PC-3 (cell line): ENCODE results near the gene AK1. TPM values are rescaled to one million over a fixed set of nuclear protein-coding genes. Genes with fewer than 3 reads are reported as not detected.
"Not testable (repeated sequence)": the region's sequence is repeated elsewhere in the genome, so short reads cannot be mapped to it uniquely, and the experiment has no call there.

Experiments used
- ATAC-seq: fragments of 200-7000 bp; cut with Tn5 transposase; 2 replicates; pipeline ENCODE4 v1.9.1; 2020; ENCODE audit warnings: mild to moderate bottlenecking, moderate library complexity
- BruUV-seq: library from RNA; stranded (reverse); fragments of 400-500 nt; replicated peaks from 2 replicates; lab custom pipeline; 2021; lab: Mats Ljungman, UMichigan
- CTCF ChIA-PET: fragments of 300-600 bp; sonication (Branson Sonifier 250); formaldehyde crosslinking; loops from one replicate; lab custom pipeline; 2022; ENCODE audit warnings: antibody characterized with exemption; lab: Charles Lee
- POLR2A ChIA-PET: fragments of 300-600 bp; sonication (Branson Sonifier 250); formaldehyde crosslinking; loops from one replicate; lab custom pipeline; 2022; ENCODE audit warnings: antibody characterized with exemption; ENCODE audit not compliant: unreplicated experiment; lab: Charles Lee
- DNase-seq: peaks from one replicate; pipeline ENCODE4 v3.0.0-alpha.2; 2015
- H2AFZ ChIP-seq: fragments of 300-600 bp; sonication (generic); 2 replicates; pipeline ENCODE4 v1.6.0; 2016; ENCODE audit warnings: antibody characterized with exemption, low read length
- H3F3A ChIP-seq: fragments of 300-600 bp; sonication (generic); one replicate; pipeline ENCODE4 v1.6.0; 2017; ENCODE audit warnings: antibody characterized with exemption, low read length, control low read depth, mild to moderate bottlenecking; ENCODE audit not compliant: unreplicated experiment
- H3K27ac ChIP-seq: fragments of 300-600 bp; sonication (generic); 2 replicates; pipeline ENCODE4 v1.5.1; 2016; ENCODE audit warnings: mild to moderate bottlenecking, low read length
- H3K27me3 ChIP-seq: fragments of 300-600 bp; sonication (generic); 2 replicates; pipeline ENCODE4 v1.6.1; 2016; ENCODE audit warnings: low read length, mixed read lengths
- H3K36me3 ChIP-seq: fragments of 300-600 bp; sonication (generic); 2 replicates; pipeline ENCODE4 v1.6.1; 2016; ENCODE audit warnings: low read depth, mixed run types, low read length, mixed read lengths
- H3K4me1 ChIP-seq: fragments of 300-600 bp; sonication (generic); 2 replicates; pipeline ENCODE4 v1.5.1; 2016; ENCODE audit warnings: low read length; ENCODE audit not compliant: insufficient read depth
- H3K4me2 ChIP-seq: fragments of 300-600 bp; sonication (generic); 2 replicates; pipeline ENCODE4 v1.6.0; 2016; ENCODE audit warnings: low read length
- H3K4me3 ChIP-seq: fragments of 300-600 bp; sonication (generic); 2 replicates; pipeline ENCODE4 v1.5.1; 2016; ENCODE audit warnings: mild to moderate bottlenecking, low read length, mixed read lengths
- H3K79me2 ChIP-seq: fragments of 300-600 bp; sonication (generic); 2 replicates; pipeline ENCODE4 v1.6.1; 2017; ENCODE audit warnings: low read length, mixed read lengths
- H3K9ac ChIP-seq: fragments of 300-600 bp; sonication (generic); 2 replicates; pipeline ENCODE4 v1.6.0; 2016; ENCODE audit warnings: mild to moderate bottlenecking, low read length
- H3K9me2 ChIP-seq: fragments of 300-600 bp; sonication (generic); replicated peaks from 2 replicates; pipeline ENCODE4 v1.6.1; 2016; ENCODE audit warnings: mixed run types, low read length, mixed read lengths
- H3K9me3 ChIP-seq: fragments of 300-600 bp; sonication (generic); 2 replicates; pipeline ENCODE4 v1.6.1; 2016; ENCODE audit warnings: low read length, mixed read lengths
- H4K20me1 ChIP-seq: fragments of 300-600 bp; sonication (generic); 2 replicates; pipeline ENCODE4 v1.6.1; 2016; ENCODE audit warnings: low read length, mixed read lengths
- EZH2 ChIP-seq: fragments of 300-600 bp; sonication (generic); IDR thresholded peaks from one replicate; pipeline ENCODE4 v1.6.1; 2017; ENCODE audit warnings: antibody characterized with exemption, mild to moderate bottlenecking, low read length; ENCODE audit not compliant: unreplicated experiment
- EZH2phosphoT487 ChIP-seq: fragments of 300-600 bp; sonication (generic); IDR thresholded peaks from 2 replicates; pipeline ENCODE4 v1.6.1; 2018; ENCODE audit warnings: mild to moderate bottlenecking, antibody characterized with exemption, low read length, borderline replicate concordance
- intact Hi-C: fragments of 100-400 bp; cut with micrococcal nuclease; formaldehyde crosslinking; loops from 2 replicates; pipeline ENCODE4 v1.9.0; 2023
- total RNA-seq: library from RNA; depleted of rRNA; stranded (reverse); fragments of >200 nt; gene quantifications from 2 replicates; pipeline ENCODE4 v1.2.3, GENCODE V29; 2014
- TF ChIP-seq, protein P1 (sequence below): fragments of 300-600 bp; sonication (generic); conservative IDR thresholded peaks from 2 replicates; pipeline ENCODE4 v1.5.1; 2017; ENCODE audit warnings: antibody characterized with exemption, low read depth, mild to moderate bottlenecking, low read length

The AK1 gene
- total RNA-seq, 1 experiment from 2014 or later, result 79.1 TPM

DNA sequence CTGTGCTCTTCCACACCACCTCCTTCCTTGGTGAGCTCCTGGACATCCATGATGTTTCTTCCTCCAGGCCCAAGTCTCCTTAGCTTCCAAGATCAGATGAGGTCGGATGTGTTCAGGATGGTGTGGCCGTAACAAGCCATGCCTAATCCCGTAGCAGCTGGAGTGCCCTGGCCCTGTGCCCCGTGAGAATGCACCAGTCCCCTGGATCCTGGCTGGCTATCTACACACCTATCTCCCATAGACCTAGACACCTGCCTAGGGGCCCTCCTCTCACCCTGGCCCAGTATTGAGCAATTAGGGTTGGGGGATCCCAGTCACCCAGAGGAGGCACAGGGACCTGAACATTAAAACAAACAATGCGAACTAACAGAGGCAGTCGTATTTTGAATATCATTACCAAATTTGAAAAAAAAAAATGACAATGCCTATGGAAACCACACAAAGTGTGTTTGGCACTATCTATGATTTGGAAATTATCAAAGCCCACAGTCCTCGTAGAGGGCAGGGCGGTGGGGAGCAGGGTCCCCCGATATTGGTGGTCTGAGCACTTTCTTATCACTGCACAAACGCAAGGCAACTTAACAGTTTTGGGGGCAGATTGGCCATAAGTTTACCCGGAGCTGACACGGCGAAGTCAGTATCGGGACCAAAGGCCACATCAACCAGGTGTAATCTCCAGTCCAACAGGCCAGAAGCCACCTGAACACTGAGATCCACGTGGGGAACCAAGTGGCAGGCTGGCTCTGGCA lies 36.2 kb downstream of the AK1 start:
- Histone ChIP-seq H2AFZ (no peak overlapping the region), H3K9me3 (no peaks in the 10 kb centered on the region), H3K27ac (no peak overlapping the region), H3F3A (no peaks in the 10 kb centered on the region), H3K9me2 (no peaks in the 10 kb centered on the region), H3K9ac (no peak overlapping the region), H3K4me1 (peaks cover 16% of the 10 kb centered on the region), H4K20me1 (no peaks in the 10 kb centered on the region), H3K4me3 (no peak overlapping the region), H3K4me2 (no peak overlapping the region), H3K79me2 (no peaks in the 10 kb centered on the region), H3K27me3 (no peaks in the 10 kb centered on the region), H3K36me3 (no peaks in the 10 kb centered on the region)
- DNase-seq (no peak), ATAC-seq (no peak)
- ChIA-PET POLR2A (no interaction called here), CTCF (no interaction called here)
- no TSS peak for BruUV-seq
- intact Hi-C loops, result no loop called here
- no peak for TF ChIP-seq EZH2phosphoT487
- no peak for TF ChIP-seq EZH2

DNA sequence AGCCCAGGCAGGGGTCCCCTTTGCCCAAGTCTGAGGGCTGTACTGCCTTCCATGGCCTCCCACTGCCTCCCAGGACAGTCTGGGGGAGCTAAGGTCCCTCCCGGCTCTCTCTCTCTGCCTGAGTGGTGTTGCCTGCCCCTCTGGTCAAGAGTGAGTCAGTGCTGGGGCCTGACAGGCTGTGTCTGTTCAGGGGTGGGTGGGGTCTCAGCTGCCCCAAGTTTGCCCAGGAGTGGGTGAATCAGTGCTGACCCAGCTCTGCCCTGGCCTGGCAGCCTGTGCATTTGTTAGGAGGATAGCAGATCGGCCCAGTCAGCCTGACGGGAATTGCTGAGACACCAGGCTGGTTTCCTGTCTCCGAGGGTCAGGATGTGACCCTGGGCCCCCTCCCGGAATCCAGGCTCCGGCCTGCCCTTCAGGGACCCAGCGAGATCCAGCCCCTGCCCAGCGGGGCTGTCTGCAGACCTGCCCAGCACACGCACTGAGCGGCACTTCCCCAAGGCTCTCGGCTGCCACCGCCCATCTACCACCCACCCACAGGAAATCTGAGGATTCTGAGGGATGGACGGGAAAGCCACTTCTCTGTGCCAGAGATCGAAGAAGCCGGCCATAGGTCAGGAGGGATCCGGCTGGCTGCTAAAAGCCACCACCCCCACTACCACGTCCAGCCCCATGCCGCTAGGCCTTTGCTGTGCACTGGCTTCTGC lies 38.9 kb downstream of the AK1 start:
- Histone ChIP-seq H3K4me1 (peaks cover 16% of the 10 kb centered on the region), H3K9me2 (no peaks in the 10 kb centered on the region), H3K36me3 (no peaks in the 10 kb centered on the region), H3K27ac (peak overlapping the region; percentile 59), H3K79me2 (no peaks in the 10 kb centered on the region), H4K20me1 (no peaks in the 10 kb centered on the region), H3K4me3 (peak overlapping the region; percentile 37; the same call in 1 of the 2 replicates), H3K9ac (peak overlapping the region; percentile 7; the same call in 1 of the 2 replicates), H2AFZ (peak overlapping the region; percentile 61), H3F3A (no peaks in the 10 kb centered on the region), H3K9me3 (no peaks in the 10 kb centered on the region), H3K27me3 (no peaks in the 10 kb centered on the region), H3K4me2 (peak overlapping the region; percentile 72)
- intact Hi-C loops, result no loop called here
- ChIA-PET CTCF (no interaction called here), POLR2A (no interaction called here)
- DNase-seq (peak; percentile 69), ATAC-seq (peak; percentile 98)
- TF ChIP-seq EZH2phosphoT487 (no peak), EZH2 (no peak)
- TF ChIP-seq, protein P1, sequence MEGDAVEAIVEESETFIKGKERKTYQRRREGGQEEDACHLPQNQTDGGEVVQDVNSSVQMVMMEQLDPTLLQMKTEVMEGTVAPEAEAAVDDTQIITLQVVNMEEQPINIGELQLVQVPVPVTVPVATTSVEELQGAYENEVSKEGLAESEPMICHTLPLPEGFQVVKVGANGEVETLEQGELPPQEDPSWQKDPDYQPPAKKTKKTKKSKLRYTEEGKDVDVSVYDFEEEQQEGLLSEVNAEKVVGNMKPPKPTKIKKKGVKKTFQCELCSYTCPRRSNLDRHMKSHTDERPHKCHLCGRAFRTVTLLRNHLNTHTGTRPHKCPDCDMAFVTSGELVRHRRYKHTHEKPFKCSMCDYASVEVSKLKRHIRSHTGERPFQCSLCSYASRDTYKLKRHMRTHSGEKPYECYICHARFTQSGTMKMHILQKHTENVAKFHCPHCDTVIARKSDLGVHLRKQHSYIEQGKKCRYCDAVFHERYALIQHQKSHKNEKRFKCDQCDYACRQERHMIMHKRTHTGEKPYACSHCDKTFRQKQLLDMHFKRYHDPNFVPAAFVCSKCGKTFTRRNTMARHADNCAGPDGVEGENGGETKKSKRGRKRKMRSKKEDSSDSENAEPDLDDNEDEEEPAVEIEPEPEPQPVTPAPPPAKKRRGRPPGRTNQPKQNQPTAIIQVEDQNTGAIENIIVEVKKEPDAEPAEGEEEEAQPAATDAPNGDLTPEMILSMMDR, result no peak
- BruUV-seq, result TSS peak; percentile 60

- intact Hi-C loops, result no loop called here
- Histone ChIP-seq H3K9me2 (no peaks in the 10 kb centered on the region), H3K27ac (no peak overlapping the region), H4K20me1 (no peaks in the 10 kb centered on the region), H3K9ac (no peak overlapping the region), H3K4me2 (no peak overlapping the region), H3K36me3 (no peaks in the 10 kb centered on the region), H3K4me3 (no peak overlapping the region), H3K27me3 (no peaks in the 10 kb centered on the region), H3K79me2 (no peaks in the 10 kb centered on the region), H3F3A (no peaks in the 10 kb centered on the region), H2AFZ (no peak overlapping the region), H3K9me3 (no peaks in the 10 kb centered on the region), H3K4me1 (peaks cover 16% of the 10 kb centered on the region)
- ChIA-PET POLR2A (no interaction called here), CTCF (no interaction called here)
- DNase-seq (no peak), ATAC-seq (no peak)
- TF ChIP-seq EZH2 (no peak), EZH2phosphoT487 (no peak)
- TF ChIP-seq, protein P1, result no peak
- no TSS peak for BruUV-seq
These were observed 40.1 kb downstream of the AK1 start for GRCh38 chr9:127837346-127837745.

- H3K27me3 ChIP-seq, H4K20me1 ChIP-seq, CTCF ChIA-PET, H3K4me3 ChIP-seq, H3K36me3 ChIP-seq, H3K9ac ChIP-seq, intact Hi-C loops, BruUV-seq, ATAC-seq, H3K79me2 ChIP-seq, H3F3A ChIP-seq, H3K9me2 ChIP-seq, H3K27ac ChIP-seq, H2AFZ ChIP-seq, H3K9me3 ChIP-seq, DNase-seq, POLR2A ChIA-PET, H3K4me2 ChIP-seq: not testable (repeated sequence)
- peaks cover 16% of the 10 kb centered on the region for H3K4me1 ChIP-seq
These were observed 40.9 kb downstream of the AK1 start for GRCh38 chr9:127836561-127836960.
